ENCODE results near the gene COMP. TPM values are rescaled to one million over a fixed set of nuclear protein-coding genes. Genes with fewer than 3 reads are reported as not detected.

The COMP gene
- total RNA-seq, 1 experiment from 2014 or later = not detected

DNA sequence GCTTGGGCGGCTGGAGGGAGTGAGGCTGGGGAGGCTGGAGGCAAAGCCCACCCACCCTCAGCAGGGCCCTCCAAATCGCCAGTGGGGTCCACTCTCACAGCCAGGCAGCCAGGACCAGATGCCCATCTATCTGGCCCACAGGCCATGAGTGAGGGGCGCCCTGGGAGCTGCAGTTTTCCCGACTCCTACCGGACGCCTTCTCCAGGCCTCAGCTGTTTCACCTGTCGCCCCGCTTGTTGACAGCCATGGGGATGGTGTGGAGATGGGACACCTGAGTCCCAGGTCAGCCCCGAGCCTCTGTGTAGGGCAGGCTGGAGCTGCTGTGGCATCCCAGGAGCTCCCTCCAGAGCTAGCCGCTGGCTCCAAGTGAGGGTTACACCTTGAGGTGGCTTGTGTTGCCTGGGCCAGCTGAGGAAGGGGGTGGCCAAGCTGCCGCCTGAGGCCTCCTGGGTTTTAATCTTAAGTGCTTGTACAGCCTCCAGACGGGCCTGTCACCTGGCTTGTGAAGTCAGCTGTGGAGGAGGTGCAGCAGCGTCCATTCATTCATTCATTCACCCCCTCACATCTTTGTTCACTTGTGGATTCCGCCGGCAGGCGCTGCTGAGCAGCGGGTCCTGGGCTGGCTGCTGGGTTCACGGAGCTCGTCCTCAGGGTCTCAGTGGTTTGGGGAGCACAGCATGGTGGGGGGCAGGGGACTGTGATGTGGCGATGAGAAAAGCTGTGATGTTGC lies 52.0 kb downstream of the COMP start:
- H2AFZ ChIP-seq = no peak overlapping the region
- H3K4me1 ChIP-seq (replicated peaks; ENCODE audit: insufficient read depth) = no peaks in the 10 kb centered on the region
- no peaks in the 10 kb centered on the region for H3F3A ChIP-seq (ENCODE audit: insufficient read depth, low read depth)
- no peaks in the 10 kb centered on the region for H3K9me2 ChIP-seq (ENCODE audit: insufficient read depth)
- no peaks in the 10 kb centered on the region for H3K9me3 ChIP-seq (ENCODE audit: insufficient read depth, low read depth)
- H3K27ac ChIP-seq = no peak overlapping the region
- no peaks in the 10 kb centered on the region for H3K27me3 ChIP-seq (ENCODE audit: insufficient read depth, low read depth)
- H3K4me2 ChIP-seq = no peak overlapping the region
- BruUV-seq (replicated peaks) = no TSS peak
- H4K20me1 ChIP-seq (ENCODE audit: insufficient read depth) = no peaks in the 10 kb centered on the region
- ChIA-PET POLR2A (ENCODE audit: unreplicated experiment) (no interaction called here), CTCF (no interaction called here)
- intact Hi-C loops (cut with micrococcal nuclease; ENCODE audit: unreplicated experiment) = no loop called here
- no peaks in the 10 kb centered on the region for H3K36me3 ChIP-seq (ENCODE audit: low read depth)
- H3K4me3 ChIP-seq = no peak overlapping the region
- no peaks in the 10 kb centered on the region for H3K79me2 ChIP-seq (ENCODE audit: low read depth)
- TF ChIP-seq CTCF (conservative IDR thresholded peaks at IDR 0.05) = no peak
- no peak for DNase-seq

- Histone ChIP-seq H3K4me2 (no peak overlapping the region), H4K20me1 (ENCODE audit: insufficient read depth) (no peaks in the 10 kb centered on the region), H3F3A (ENCODE audit: insufficient read depth, low read depth) (no peaks in the 10 kb centered on the region), H2AFZ (no peak overlapping the region), H3K4me3 (no peak overlapping the region), H3K36me3 (ENCODE audit: low read depth) (no peaks in the 10 kb centered on the region), H3K27ac (no peak overlapping the region), H3K9me2 (ENCODE audit: insufficient read depth) (no peaks in the 10 kb centered on the region), H3K27me3 (ENCODE audit: insufficient read depth, low read depth) (no peaks in the 10 kb centered on the region), H3K4me1 (replicated peaks; ENCODE audit: insufficient read depth) (no peaks in the 10 kb centered on the region), H3K79me2 (ENCODE audit: low read depth) (no peaks in the 10 kb centered on the region), H3K9me3 (ENCODE audit: insufficient read depth, low read depth) (no peaks in the 10 kb centered on the region)
- intact Hi-C loops (cut with micrococcal nuclease; ENCODE audit: unreplicated experiment) = no loop called here
- ChIA-PET CTCF (no interaction called here), POLR2A (ENCODE audit: unreplicated experiment) (no interaction called here)
- TF ChIP-seq CTCF (conservative IDR thresholded peaks at IDR 0.05) (no peak), EZH2 (IDR thresholded peaks at IDR 0.05; ENCODE audit: low read depth) (no peak)
- no peak for DNase-seq
- BruUV-seq (replicated peaks) = no TSS peak
Measured at GRCh38 chr19:18737954-18738351, 53.2 kb downstream of the COMP start.

- ChIA-PET CTCF (no interaction called here), POLR2A (ENCODE audit: unreplicated experiment) (no interaction called here)
- intact Hi-C loops (cut with micrococcal nuclease; ENCODE audit: unreplicated experiment) = no loop called here
- Histone ChIP-seq H3K4me2 (no peak overlapping the region), H3K79me2 (ENCODE audit: low read depth) (no peaks in the 10 kb centered on the region), H3K9me3 (ENCODE audit: insufficient read depth, low read depth) (no peaks in the 10 kb centered on the region), H2AFZ (no peak overlapping the region), H3K4me3 (no peak overlapping the region), H3K27ac (no peak overlapping the region), H3F3A (ENCODE audit: insufficient read depth, low read depth) (no peaks in the 10 kb centered on the region), H3K27me3 (ENCODE audit: insufficient read depth, low read depth) (no peaks in the 10 kb centered on the region), H3K9me2 (ENCODE audit: insufficient read depth) (no peaks in the 10 kb centered on the region), H3K36me3 (ENCODE audit: low read depth) (no peaks in the 10 kb centered on the region), H3K4me1 (replicated peaks; ENCODE audit: insufficient read depth) (no peaks in the 10 kb centered on the region), H4K20me1 (ENCODE audit: insufficient read depth) (no peaks in the 10 kb centered on the region)
- no peak for DNase-seq
- TF ChIP-seq CTCF (conservative IDR thresholded peaks at IDR 0.05) (no peak), EZH2 (IDR thresholded peaks at IDR 0.05; ENCODE audit: low read depth) (no peak)
- no TSS peak for BruUV-seq (replicated peaks)
Measured at GRCh38 chr19:18737337-18737953, 53.7 kb downstream of the COMP start.
